K562 (cell line): Measurements from ENCODE around the gene ZNF646. TPM values are rescaled to one million over a fixed set of nuclear protein-coding genes. Genes with fewer than 3 reads are reported as not detected.

Experiments
- EGR1 ChIP-seq: fragments of 450-650 bp; conservative IDR thresholded peaks from 2 replicates; pipeline ENCODE4 v1.6.1; 2017; ENCODE audit warnings: mild to moderate bottlenecking
- GATAD2A ChIP-seq: fragments of 450-650 bp; IDR thresholded peaks from 2 replicates; pipeline ENCODE4 v1.6.1; 2017
- ILF3 ChIP-seq: fragments of 450-650 bp; IDR thresholded peaks from 2 replicates; pipeline ENCODE4 v1.6.1; 2018; ENCODE audit warnings: antibody characterized with exemption, mild to moderate bottlenecking, moderate library complexity, borderline replicate concordance
- KLF16 ChIP-seq: IDR thresholded peaks from 2 replicates; pipeline ENCODE4 v1.6.1; 2016; ENCODE audit warnings: antibody characterized with exemption
- MIER1 ChIP-seq: fragments of 450-650 bp; IDR thresholded peaks from 2 replicates; pipeline ENCODE4 v1.6.1; 2016; ENCODE audit warnings: antibody characterized with exemption, mild to moderate bottlenecking, low read depth
- MTA3 ChIP-seq: fragments of 450-650 bp; formaldehyde crosslinking; IDR thresholded peaks from 2 replicates; pipeline ENCODE4 v1.6.1; 2017; ENCODE audit warnings: mild to moderate bottlenecking, borderline replicate concordance
- ZFPM2 ChIP-seq: fragments of 250-450 bp; sonication (Bioruptor Pico); IDR thresholded peaks from 2 replicates; pipeline ENCODE4 v1.5.1; 2022; ENCODE audit warnings: mild to moderate bottlenecking
- ZNF197 ChIP-seq: fragments of 200-800 bp; sonication (Bioruptor generic); IDR thresholded peaks from 2 replicates; pipeline ENCODE4 v1.6.1; 2016; ENCODE audit warnings: low read depth, missing genetic modification characterization, missing compliant biosample characterization
- polyA plus RNA-seq, 8 experiments: library from polyadenylated mRNA; depleted of rRNA in 4 of 8; stranded (reverse) in 5 of 8; unstranded in 3 of 8; fragments of >200 nt; fragmentation: Nextera tagmentation in 2 of 8; fragmentation: Illumina TruSeq in 1 of 8; extraction: Ambion mirVana in 2 of 8; extraction: Trizol in 1 of 8; gene quantifications; 2 replicates each; pipeline versions ENCODE4 v1.2.1 to v1.2.3, GENCODE V29; 2011 to 2014; ENCODE audit warnings: inconsistent platforms in 1 of 8, missing spikeins in 1 of 8
- total RNA-seq, 7 experiments: library from RNA; depleted of rRNA in 6 of 7; stranded (reverse); fragments of >200 nt in 6 of 7; fragmentation: Illumina TruSeq in 2 of 7; extraction: Trizol in 2 of 7; gene quantifications; 2 replicates each; pipeline versions ENCODE4 v1.2.1 to v1.2.3, GENCODE V29; 2011 to 2021; ENCODE audit warnings: low replicate concordance in 1 of 7
- TF ChIP-seq, protein P1 (sequence below): IDR thresholded peaks from 2 replicates; pipeline ENCODE4 v1.6.1; 2014; ENCODE audit warnings: antibody characterized with exemption
- TF ChIP-seq, protein P2 (sequence below): sonication (generic); formaldehyde crosslinking; IDR thresholded peaks from 2 replicates; pipeline ENCODE4 v1.8.0; 2022; ENCODE audit warnings: mild to moderate bottlenecking, missing genetic modification reagents, borderline replicate concordance
- TF ChIP-seq, protein P3 (sequence below): fragments of 250-450 bp; sonication (Bioruptor Pico); IDR thresholded peaks from 2 replicates; pipeline ENCODE4 v1.8.0; 2022; ENCODE audit warnings: inconsistent platforms, mild to moderate bottlenecking, moderate library complexity, borderline replicate concordance

The ZNF646 gene
- total and polyA plus RNA-seq, 9 of the 15 experiments (the other 6 are each of a cell fraction or from before 2014, with no cell fraction given), result 0.08 to 20.6 (median 8.0) TPM

DNA sequence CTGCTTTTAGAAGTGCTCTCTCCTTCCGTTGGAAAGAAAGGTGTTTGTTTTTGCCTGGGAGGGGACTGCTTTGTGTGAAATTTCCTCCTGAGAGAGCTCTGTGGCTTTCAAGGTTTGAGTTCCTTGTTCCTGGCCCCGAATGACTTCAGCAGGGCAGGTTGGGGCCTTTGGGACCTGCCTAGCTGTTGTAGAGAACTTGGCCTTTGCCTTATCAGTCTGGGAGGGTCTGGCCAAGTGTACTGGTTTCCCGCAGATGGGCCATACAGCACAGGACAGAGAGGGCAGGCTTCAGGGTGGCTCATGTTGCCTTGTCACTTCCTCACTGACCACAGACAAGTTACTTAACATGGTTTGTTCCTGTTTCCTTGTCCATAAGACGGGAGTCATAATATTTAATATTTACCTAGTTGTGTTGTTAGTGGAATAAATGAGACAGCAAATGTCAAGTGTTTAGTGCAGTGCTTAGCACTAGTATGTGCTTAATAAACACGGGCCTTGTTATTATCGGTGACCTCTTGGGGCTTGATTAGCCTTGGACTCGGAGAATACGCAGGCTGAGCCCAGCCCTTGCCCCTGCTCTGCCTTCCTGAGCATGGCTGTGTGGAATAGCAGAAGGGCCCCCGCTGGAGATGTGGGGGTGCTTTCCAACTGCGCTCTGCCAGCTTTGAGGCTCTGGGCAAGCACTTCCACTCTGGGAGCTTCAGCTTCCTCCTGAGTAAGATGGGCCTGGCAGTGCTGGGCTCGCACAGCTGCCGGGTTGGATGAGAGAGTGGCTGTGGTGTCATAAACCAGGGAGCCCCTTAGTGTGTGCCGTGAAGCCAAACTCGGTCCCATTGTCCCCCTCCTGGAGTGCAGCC, 54.7 kb downstream of the ZNF646 start (continued):
- TF ChIP-seq, protein P1, sequence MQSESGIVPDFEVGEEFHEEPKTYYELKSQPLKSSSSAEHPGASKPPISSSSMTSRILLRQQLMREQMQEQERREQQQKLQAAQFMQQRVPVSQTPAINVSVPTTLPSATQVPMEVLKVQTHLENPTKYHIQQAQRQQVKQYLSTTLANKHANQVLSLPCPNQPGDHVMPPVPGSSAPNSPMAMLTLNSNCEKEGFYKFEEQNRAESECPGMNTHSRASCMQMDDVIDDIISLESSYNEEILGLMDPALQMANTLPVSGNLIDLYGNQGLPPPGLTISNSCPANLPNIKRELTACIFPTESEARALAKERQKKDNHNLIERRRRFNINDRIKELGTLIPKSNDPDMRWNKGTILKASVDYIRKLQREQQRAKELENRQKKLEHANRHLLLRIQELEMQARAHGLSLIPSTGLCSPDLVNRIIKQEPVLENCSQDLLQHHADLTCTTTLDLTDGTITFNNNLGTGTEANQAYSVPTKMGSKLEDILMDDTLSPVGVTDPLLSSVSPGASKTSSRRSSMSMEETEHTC, result no peak
- no peak for TF ChIP-seq ZNF197
- no peak for TF ChIP-seq MIER1
- TF ChIP-seq EGR1, result no peak
- TF ChIP-seq ILF3, result no peak
- TF ChIP-seq, protein P2, sequence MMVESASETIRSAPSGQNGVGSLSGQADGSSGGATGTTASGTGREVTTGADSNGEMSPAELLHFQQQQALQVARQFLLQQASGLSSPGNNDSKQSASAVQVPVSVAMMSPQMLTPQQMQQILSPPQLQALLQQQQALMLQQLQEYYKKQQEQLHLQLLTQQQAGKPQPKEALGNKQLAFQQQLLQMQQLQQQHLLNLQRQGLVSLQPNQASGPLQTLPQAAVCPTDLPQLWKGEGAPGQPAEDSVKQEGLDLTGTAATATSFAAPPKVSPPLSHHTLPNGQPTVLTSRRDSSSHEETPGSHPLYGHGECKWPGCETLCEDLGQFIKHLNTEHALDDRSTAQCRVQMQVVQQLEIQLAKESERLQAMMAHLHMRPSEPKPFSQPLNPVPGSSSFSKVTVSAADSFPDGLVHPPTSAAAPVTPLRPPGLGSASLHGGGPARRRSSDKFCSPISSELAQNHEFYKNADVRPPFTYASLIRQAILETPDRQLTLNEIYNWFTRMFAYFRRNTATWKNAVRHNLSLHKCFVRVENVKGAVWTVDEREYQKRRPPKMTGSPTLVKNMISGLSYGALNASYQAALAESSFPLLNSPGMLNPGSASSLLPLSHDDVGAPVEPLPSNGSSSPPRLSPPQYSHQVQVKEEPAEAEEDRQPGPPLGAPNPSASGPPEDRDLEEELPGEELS (CRISPR knock-in tag), result no peak
- TF ChIP-seq GATAD2A, result no peak
- no peak for TF ChIP-seq ZFPM2 (CRISPR knock-in tag)
- TF ChIP-seq KLF16, result no peak
- TF ChIP-seq, protein P3, sequence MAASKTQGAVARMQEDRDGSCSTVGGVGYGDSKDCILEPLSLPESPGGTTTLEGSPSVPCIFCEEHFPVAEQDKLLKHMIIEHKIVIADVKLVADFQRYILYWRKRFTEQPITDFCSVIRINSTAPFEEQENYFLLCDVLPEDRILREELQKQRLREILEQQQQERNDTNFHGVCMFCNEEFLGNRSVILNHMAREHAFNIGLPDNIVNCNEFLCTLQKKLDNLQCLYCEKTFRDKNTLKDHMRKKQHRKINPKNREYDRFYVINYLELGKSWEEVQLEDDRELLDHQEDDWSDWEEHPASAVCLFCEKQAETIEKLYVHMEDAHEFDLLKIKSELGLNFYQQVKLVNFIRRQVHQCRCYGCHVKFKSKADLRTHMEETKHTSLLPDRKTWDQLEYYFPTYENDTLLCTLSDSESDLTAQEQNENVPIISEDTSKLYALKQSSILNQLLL, result no peak
- peak; percentile 78; the same call in 1 of the 2 replicates for TF ChIP-seq MTA3
